NK-92 (cell line): ENCODE measurements around the gene DPM2.

Experiments
- DNase-seq: peaks from one replicate; lab custom pipeline; 2025; ENCODE audit not compliant: unreplicated experiment; lab: John Stamatoyannopoulos, UW

DPM2 gene

DNA sequence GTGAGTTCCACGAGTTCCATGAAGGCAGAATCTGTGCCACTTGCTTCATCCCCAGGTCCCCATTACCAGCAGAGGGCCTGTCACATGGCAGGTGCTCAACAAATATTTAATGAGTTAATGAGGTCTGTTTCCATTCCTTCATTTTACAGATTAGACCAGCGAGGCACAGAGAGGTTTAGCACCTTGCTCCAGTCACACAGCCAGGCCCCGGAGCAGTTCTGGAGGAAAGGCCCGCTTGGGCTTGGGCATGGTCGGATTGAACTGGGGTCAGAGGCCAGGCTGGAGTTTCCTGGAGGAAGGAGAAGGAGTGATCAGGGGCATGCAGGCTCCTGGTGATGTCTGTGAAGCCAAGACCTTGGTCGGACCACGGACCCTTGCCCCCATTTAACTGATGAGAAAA, 16.9 kb downstream of the DPM2 start:
- DNase-seq: no peak

- no peak for DNase-seq
Measured at GRCh38 chr9:127919253-127919815, 18.3 kb downstream of the DPM2 start.

DNA sequence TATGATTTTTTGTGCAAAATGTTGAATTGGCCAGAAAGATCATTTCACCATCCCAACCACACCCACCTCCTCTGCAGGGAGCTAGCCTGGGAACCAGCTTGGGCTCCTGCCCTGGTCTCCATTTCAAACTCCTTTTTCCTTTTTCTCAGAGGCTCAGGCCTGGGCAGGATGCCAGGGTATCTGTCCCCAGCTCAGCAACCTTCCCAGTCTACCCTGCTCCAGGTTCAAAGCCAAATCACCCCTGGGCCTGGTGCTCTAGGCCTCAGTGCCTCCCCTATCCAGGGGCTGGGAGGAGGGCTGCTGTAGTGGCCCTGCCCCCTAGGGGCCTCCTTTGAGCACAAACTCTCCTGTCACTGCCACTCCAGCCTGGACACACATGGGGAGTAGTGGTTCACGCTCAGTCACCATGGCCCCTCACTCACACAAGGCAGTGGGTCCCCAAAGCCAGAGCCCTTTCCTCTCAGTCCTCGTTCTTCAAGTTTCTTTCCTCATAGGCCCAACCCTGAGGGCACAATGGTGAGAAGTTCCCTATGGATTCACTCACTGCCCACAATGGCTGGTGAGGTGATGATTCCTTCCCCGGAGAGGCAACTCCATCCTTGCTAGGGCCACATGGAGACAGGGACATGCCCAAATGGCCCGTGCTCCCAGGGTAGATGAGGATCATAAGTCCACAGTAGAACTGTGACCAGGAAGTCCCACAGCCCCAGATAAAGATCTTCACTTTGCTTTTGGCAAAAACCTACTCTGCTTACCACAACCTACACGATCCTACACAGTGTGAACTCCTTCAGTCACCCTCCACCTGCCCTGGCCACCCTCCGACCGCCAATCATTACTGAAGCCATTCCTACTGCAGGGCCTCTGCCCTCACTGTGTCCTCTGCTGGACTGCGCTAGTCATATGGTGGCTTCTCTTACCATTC, 19.2 kb downstream of the DPM2 start:
- no peak for DNase-seq

DNA sequence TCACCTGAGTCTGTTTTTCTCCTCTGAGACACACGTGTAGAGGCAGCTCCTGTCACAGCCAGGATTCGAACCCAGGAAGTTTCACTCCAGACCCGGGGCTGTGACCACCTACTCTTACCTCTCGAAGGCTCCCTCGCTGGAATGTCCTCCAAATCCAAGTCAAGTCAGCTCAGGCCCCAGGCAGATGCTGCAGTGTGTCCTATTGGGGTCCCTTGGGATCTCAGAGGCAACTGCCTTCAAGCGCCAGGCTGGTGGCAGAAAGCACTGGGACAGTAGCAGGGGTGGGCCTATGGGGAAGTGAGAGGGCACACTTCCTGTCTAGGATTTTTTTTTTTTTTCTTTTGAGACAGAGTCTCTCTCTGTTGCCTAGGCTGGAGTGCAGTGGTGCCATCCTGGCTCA, 20.1 kb downstream of the DPM2 start:
- no peak for DNase-seq

DNA sequence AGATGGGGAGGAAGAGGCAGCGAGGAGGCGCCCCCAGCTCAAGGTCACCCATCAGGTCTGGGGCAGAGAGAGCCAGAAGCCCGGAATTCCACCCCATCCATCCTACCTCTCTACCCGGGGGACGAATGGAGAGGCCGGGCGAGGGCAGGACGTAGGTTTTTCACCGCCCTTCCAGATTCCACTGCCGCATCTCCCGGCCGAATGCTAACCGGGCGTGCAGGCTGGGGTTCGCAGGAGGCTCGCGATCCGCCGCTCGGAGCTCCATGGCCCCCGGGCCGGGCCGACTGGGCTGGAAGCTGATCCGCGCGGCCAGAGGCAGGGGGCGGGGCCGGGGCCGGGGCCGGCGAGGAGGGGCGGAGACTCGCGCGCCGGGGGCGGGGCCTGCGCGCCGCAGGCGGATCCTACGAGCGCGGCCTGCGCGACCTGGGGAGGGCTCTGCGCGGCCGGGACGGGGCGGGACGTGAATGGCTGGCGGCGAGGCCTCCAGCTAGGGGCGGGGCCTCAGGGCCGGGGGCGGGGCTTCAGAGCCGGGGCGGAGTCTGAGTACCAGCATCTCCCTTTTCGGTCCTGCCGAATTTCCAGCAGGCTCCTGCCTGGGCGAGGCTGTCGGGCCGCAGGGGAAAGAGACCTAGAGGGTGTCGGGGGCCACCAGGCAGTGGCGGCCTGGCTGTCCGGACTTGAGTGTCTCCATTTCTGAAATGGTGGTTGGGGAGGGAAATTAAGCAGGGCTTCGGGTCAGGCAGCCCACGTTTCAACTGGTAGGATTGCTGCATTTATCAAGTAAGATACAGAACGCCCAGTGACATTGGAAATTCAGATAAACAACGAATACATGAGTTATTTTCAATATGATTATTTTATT, 20.7 kb downstream of the DPM2 start, which contains the start of gene ST6GALNAC4:
ST6GALNAC4 (minus strand) TSS at position 322 of the 862 bp plus-strand sequence. CDS start 622 bp downstream, outside the sequence.
- DNase-seq: peak; percentile 71

DNA sequence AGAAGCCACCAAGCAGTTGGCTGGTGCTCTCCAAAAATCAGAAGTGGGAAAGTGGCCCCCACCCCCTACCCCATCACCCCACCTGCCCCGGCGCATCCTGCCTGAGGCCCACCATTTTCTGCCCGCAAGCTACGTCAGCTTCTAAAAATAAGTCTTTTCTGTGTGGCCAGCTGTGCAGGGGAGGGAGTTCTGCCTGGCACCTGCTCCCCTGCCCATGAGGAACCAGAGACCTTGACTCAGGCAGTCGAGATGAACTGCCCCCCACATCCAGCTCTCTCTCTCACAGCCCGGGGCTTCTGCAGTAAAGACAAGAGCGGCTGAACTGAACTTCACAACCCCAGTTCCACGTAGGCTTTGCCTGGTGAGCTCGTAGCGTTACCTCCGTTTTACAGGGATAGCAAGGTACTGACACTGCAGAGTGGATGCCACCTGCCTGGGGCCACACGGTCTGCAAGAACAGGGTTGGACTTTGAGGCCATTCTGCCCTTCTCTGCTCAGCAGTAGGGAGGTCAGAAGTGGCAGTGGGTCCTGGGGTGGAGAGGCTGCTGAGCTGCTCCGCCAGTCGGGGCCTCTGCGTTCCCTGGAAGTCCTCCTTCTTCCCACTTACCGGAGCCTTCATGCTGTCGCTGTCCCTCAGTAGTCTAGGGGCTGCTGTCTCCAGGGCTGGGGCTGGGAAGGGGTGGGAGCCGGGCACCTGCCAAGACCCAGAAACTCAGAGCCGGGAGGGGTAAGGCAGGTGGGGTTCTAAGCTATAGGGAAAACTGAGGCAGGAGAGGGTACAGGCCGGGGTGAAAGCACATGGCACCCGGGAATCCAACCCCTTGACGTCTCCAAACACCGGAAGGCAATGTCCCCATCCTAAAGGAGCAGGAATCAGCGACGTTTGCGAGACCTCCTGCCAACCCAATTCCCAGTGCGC, 21.6 kb downstream of the DPM2 start:
- no peak for DNase-seq

GRCh38 chr9:127915325-127915752, 22.3 kb downstream of the DPM2 start:
- no peak for DNase-seq

DNA sequence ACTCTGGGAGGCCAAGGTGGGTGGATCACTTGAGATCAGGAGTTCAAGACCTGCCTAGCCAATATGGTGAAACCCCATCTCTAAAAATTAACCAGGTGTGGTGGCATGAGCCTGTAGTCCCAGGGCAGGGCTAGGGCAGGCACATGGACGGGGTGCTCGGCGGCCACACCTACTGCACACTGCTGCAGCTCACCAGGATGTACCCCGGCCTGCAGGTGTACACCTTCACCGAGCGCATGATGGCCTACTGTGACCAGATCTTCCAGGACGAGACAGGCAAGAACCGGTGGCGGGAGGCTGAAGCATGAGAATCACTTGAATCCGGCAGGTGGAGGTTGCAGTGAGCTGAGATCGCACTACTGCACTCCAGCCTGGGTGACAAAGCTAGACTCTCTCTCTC, 24.0 kb downstream of the DPM2 start:
- no peak for DNase-seq

- no peak for DNase-seq
Measured at GRCh38 chr9:127912882-127913281, 24.8 kb downstream of the DPM2 start.

- DNase-seq: no peak
Measured at GRCh38 chr9:127912296-127912695, 25.4 kb downstream of the DPM2 start.

GRCh38 chr9:127910613-127911205, 26.9 kb downstream of the DPM2 start:
- DNase-seq: no peak

GRCh38 chr9:127909839-127910273, 27.8 kb downstream of the DPM2 start:
- DNase-seq: no peak

DNA sequence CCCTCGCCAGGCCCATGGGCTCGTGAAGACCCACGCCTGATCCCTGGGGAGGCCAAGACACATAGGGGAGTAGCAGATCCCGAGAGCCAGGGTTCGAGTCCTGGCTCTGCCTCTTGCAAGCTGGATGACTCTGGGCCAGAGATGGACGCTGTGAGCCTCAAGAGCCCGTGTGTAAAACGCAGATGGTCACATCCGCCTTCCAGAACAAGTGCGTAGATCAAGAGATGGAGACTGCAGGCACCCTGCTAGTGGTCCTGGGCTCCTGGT, 29.1 kb downstream of the DPM2 start:
- DNase-seq: no peak

DNA sequence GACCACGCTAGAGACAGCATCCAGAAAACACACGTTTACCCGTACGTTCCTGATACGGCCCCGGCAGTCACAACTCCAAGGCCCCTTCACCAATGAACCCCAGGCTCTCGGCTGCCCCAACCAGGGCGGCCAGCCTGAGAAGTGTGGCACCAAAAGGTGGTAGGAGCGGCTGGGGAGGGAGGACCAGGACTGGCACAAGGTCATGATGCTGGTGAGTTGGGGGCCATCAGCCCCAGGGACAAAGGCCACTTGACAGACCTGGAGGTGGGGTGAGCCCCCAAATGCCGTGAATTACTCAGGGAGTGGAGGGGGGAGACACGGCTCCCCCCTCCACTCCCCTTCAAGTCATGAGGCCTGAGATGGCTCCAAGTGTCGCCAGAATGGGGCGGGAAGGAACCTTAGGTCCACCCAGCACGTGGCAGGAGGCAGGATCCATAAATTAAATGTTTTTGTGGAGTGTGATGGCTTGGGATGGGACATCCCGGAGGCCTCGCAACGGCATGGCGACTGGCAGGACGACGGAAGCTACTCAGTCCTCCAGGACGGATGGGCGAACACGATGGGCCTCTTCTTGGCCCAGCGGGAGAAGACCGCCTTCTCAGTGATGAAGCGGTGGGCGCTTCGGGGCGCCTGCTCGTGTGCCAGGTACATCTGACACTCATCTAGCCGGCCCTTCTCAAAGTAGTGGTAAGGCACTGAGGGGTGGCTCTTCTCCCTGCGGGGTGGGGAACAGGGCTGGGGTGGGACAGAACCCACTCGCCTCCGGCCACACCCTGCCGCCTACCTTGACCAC, 29.6 kb downstream of the DPM2 start:
- DNase-seq: no peak

DNA sequence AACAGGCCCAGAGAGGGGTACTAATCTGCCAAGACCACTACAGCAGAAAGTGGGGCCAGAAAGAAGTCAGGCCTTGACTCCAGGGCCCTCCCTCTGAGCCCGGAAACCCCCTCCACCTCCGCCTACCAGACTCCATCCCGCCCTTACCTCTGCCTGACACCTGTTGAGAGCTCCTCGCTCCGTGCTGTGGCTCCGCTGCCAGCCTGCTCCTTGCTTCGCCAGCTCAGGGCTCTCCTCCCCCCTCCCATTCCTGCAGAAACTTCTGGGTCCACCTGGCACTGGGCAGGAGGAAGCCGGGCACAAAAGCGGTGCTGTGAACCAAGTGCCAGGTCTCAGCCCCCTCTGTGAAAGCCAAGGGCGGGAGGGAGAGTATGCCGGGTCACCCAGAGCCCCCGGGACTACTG, 31.9 kb downstream of the DPM2 start:
- no peak for DNase-seq

GRCh38 chr9:127905004-127905728, 32.5 kb downstream of the DPM2 start:
- no peak for DNase-seq

- no peak for DNase-seq
Measured at GRCh38 chr9:127904561-127905003, 33.1 kb downstream of the DPM2 start.

DNA sequence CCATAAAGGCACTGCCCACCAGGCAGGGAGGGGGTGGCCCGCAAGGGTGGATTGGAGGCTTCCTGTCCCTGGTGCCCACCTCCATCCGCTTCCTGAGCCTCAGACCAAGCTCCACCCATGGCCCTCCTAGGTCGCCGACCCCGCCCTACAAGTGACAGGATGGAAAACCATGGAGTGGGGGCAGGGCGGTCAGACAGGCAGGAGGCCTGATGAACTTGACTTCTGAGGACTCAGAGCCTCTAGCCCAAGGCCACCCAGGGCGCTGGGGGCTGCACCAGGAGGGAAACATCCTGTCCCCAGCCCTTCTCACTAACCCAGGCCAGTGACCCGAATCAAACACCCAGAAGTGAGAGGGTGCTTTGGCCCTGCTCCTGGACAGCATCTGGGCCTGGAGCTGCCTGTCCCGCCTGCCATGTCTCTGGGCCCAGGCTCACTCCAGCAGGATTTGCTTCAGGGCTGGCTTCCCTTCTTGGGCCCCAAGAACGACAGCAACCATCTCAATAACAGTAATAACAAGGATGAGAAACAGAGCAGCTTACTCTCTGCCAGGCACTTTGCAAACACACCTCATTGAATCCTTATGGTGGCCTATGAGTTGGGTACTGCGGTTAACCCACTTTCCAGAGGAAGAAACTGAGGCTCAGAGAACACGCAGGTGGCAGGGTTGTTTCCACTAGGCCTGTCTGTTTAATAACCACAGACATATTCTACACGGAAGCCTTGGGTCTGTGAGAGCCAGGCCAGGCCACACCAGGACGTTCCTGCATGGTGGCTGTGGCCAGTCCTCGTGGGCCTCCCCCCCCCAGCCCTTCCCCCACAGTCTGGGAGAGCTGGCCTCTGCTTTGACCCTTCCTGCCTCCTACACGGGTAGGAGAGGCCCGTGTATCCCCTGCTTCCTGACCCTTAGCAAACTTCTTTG, 33.8 kb downstream of the DPM2 start:
- DNase-seq: no peak
